ENCODE data around the gene ZNF581.

Gene ZNF581

GRCh38 chr19:55666343-55667005, 23.0 kb downstream of the ZNF581 start:
- DNase-seq (ENCODE audit: low spot score): no peak

GRCh38 chr19:55667006-55667381, 23.5 kb downstream of the ZNF581 start:
- no peak for DNase-seq (ENCODE audit: low spot score)

DNA sequence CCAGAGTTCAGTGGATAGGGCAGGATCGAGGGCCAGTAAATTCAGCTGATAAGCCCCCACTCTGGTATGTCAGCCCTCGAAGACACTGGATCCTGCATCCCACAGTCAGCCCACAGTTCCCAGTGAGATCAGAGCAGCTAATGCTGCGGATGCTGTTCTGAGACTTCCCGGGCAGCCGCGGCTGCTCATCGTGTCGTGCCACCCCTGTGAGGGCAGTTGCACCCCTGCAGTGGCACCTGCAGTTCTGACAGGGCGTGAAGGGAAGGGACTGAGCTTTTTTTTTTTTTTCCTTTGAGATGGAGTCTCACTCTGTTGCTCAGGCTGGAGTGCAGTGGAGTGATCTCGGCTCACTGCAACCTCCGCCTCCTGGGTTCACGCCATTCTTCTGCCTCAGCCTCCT, 24.1 kb downstream of the ZNF581 start:
- no peak for DNase-seq (ENCODE audit: low spot score)

GRCh38 chr19:55667958-55668357, 24.5 kb downstream of the ZNF581 start:
- DNase-seq (ENCODE audit: low spot score): peak; percentile 75

DNA sequence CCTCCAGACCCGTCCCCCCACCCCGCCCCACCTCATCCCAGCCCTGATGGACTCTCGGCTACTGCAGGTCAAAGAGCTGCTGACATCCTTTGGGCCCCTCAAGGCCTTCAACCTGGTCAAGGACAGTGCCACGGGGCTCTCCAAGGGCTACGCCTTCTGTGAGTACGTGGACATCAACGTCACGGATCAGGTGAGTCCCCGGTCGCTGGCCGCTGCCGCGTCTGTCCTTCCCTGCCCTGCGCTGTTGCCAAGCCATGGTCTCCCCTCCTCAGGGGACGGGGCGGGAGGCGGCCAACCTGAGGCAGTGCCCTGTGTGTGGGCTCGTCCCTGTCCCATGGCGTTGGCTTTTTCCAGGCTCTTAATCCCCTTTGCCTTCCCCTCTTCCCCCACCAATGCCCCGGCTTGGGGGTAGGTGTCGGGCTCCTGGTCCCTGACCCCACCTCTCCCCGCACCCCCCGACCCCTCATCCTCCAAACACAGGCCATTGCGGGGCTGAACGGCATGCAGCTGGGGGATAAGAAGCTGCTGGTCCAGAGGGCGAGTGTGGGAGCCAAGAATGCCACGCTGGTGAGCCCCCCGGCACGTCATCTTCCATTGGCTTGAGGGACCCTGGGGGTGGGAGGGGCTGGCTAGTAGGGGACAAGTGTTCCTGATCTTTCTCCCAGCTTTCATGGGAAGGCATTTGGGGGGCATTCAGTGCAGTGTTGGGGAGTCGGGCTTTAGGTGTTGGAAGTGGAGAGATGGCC, 25.3 kb downstream of the ZNF581 start:
- DNase-seq (ENCODE audit: low spot score): no peak

DNA sequence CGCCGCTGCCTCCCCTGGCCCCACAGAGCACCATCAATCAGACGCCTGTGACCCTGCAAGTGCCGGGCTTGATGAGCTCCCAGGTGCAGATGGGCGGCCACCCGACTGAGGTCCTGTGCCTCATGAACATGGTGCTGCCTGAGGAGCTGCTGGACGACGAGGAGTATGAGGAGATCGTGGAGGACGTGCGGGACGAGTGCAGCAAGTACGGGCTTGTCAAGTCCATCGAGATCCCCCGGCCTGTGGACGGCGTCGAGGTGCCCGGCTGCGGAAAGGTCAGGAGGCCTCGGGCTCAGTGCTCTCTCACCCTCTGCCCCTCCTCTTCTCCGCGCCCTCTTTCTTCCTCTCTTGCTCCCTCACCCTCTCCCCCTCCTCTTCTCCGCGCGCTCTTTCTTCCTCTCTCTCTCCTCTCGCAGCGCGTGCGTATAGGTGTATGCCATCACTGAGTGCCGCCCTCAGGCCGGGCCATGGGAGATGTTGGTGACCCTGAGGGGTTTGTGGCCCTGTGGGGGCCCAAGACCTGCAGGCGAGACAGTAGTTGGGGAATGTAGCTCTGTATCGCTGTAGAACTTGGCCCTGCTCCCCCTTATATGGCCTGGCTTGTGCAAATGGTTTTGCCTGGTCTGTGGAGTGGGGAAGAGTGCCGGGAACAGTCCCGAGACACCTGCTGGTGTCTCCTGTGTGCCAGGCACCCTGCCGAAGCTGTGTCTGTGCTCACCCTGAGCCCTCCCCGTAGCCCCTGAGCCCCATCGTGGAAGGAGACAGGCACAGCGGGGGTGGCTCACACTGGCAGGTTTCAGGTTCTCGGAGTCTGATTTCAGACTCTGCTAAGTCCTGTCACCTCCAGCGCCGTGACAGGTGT, 26.2 kb downstream of the ZNF581 start:
- no peak for DNase-seq (ENCODE audit: low spot score)

DNA sequence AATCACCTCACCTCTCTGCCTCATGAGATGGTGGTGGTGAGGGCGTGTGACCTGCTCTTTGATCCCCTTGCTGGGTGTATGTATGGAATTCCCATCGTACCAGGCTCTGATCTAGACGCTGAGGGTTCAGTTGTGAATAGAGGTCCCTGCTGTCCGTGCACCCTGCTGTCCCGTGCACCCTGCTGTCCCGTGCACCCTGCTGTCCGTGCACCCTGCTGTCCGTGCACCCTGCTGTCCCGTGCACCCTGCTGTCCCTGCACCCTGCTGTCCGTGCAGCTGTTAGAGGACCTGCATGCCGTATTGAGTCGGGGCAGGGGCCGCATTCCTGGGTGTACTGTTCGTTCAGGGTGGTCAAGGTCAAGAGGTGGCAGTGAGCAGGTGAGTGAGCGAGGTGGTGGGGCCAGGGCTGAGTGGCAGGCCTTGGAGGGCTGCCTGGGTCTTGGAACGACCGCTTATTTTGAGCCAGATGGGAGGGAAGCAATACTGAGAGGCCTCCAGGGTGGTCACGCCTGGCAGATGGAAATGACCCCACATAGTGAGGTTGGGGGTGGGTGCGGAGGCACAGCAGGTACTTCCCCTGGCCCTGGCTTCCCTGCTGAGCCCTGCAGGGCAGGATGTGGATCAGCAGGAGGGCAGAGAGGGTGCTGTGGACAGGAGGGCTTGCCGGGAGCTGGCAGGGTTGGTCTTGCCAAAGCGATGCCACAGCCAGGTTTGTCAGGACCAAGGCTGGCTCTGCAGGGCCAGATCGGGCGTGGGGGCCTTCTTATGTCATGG, 27.0 kb downstream of the ZNF581 start:
- DNase-seq (ENCODE audit: low spot score): no peak

DNA sequence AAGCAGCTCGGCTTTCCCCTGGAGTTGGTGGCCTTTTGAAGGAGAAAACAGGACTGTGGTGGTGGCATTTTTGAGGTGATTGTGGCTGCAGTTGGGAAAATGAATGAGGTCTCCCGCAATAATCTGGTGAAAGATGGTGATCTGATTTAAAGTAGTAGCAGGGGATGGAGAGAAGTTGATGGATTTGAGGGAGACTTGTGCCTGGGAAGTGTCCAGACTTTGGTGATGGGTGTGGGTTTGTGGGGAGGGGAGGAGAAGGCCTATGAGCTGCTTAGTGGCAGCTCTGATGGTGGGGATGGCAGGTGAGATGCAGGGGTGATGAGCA, 27.6 kb downstream of the ZNF581 start:
- no peak for DNase-seq (ENCODE audit: low spot score)

GRCh38 chr19:55672418-55672817, 29.0 kb downstream of the ZNF581 start:
- no peak for DNase-seq (ENCODE audit: low spot score)

DNA sequence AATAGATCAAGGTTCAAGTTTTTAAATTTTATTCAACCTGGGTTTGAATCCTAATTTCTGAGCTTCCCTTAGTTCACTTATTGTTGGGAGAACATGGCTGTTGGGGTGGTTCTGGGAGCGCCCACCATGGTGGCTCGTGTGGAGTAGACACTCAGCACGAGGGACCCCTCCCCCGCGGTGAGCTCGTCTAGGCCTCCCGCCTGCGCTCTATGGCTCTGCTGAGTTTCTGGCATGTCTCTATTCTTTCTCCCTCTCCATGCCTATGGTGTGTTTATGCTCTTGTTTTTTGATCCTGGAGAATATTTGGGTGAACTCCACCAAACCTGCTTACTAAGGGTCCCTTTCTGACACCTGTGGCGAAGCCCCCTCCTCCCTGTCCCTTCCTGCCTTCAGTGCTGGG, 30.0 kb downstream of the ZNF581 start:
- no peak for DNase-seq (ENCODE audit: low spot score)

DNA sequence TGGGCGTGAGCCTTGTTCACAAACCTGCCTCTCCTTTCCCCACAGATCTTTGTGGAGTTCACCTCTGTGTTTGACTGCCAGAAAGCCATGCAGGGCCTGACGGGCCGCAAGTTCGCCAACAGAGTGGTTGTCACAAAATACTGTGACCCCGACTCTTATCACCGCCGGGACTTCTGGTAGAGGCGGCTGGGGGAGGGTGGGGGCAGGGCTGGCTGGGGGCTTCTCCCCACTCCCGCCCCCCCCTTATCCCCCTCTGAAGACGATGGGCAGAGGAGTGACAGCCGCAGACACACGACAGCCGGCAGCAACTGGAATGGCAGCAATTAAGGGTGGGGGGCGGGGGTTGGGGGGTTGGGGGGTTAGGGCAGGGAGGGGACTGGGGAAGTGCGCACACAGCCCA, 30.4 kb downstream of the ZNF581 start:
- DNase-seq (ENCODE audit: low spot score): no peak

GRCh38 chr19:55674459-55674840, 31.0 kb downstream of the ZNF581 start:
- DNase-seq (ENCODE audit: low spot score): no peak

DNA sequence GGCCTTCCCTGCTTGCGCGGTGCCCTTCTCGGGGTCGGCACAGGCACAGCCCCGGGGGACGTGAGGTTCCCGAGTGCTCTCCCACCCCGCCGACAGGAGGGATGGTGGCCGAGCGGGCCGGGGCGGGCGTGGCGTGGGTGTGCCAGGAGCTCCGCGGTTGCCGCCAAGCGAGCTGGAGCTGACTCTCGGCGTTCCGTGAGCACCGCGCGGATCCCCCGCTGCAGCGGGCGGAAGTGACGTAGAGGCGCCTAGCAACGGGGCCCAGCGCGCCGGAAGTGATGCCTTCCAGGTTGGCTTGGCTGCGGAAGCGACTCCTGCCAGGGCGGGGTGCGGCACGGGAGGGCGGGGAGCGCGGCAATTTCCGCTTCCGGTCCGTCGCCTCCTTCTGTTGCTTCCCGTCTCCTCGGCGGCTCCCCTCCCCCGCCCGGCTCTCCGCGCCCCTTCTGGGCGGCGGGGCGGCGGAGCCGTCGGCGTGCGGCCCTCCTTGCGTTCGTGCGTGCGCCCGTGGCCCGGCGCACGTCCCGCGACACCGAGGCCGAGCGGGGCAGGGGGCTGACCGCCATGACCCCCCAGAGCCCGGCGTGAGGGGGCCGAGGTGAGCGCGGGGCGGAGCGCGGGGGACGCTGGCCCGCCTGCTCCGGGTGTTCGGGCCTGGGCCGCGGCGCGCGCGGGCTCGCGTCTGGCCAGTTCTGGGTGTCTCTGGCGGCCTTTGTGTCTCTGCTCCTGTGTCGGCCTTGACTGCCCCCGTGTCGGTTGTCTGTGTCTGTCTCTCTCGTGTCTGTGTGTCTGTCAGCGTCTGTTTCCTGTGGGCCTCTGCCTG, 31.6 kb downstream of the ZNF581 start, which contains the start of gene EPN1:
EPN1 (plus strand) TSS at position 386 of the 820 bp plus-strand sequence. CDS start 3,402 bp downstream, outside the sequence.
- DNase-seq (ENCODE audit: low spot score): peak; percentile 98

DNA sequence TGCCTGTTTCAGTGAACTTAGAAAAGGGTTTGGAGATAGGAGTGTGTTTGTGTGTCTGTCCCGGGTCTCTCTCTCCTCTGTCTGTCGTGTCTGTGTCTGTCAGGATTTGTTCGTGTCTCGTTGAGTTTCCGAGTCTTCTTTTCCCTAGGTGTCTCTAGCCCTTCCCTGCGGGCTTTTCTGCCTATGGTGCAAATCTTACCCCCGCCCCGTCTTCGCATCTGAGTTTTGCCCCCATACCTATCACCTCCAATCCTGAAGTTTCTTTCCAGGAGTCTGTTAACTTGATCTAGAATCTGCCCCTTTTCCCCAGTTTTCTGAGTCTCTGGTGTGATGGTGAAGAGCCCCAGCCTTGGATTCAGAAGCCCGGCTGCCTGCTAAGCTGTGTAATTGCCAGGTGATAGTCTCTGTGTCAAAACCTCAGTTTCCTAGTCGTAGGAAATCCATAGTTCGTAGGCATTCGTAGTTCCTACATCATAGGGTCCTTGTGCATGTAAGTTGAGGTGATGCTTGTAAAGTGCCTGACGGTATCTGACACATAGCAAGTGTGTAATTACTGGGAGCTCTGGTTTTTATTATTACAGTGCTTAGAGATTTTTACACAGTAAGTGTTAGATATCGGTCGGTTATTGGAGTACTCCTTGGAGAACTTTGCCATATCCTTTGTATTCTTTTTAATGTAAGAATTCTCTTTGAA, 32.4 kb downstream of the ZNF581 start:
- peak; percentile 33 for DNase-seq (ENCODE audit: low spot score)

DNA sequence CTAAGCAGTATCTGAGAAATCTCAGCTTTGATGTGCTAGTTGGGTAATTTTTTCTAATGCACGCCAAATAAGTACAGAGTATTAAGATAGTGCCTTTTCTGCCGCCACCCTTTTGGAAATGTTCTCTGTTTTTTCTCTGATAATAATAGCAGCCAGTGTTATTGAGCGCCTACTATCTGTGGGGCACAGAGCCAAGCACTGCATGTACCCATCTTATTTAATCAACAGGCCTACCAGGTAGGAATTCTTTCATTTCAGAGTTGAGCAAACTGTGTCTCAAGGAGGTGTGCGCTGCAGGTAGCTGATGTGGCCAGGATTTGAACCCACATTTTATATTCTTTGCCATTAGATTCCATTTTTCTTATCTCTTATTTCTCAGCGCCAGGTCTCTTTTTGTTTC, 32.9 kb downstream of the ZNF581 start:
- no peak for DNase-seq (ENCODE audit: low spot score)

GRCh38 chr19:55676889-55677505, 33.5 kb downstream of the ZNF581 start:
- no peak for DNase-seq (ENCODE audit: low spot score)

GRCh38 chr19:55677572-55678028, 34.2 kb downstream of the ZNF581 start:
- DNase-seq (ENCODE audit: low spot score): no peak

DNA sequence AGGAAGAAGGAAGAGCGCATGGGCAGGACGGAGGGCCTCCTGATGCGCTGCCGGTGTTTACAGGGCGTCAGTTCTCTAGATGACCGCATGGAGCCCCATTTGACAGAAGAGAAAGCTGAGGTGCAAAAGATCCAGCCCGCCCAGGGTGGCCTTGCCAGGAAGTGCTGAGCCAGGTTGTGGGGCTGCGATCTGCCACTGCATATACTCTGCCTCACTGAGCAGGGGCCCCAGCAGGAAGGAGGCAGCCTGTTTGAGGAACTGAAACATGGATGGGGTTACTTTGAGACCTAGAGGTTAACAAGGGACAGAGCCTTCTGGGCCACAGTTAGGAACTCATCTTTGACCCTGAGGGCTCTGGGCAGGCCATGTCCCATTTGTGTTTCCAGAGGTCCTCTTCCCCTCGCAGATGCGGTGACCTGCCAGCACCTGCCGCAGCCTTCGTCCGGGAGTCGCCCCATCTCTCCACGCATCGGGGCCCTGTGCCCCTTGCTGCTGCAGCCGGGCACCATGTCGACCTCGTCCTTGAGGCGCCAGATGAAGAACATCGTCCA, 34.7 kb downstream of the ZNF581 start:
- DNase-seq (ENCODE audit: low spot score): no peak

DNA sequence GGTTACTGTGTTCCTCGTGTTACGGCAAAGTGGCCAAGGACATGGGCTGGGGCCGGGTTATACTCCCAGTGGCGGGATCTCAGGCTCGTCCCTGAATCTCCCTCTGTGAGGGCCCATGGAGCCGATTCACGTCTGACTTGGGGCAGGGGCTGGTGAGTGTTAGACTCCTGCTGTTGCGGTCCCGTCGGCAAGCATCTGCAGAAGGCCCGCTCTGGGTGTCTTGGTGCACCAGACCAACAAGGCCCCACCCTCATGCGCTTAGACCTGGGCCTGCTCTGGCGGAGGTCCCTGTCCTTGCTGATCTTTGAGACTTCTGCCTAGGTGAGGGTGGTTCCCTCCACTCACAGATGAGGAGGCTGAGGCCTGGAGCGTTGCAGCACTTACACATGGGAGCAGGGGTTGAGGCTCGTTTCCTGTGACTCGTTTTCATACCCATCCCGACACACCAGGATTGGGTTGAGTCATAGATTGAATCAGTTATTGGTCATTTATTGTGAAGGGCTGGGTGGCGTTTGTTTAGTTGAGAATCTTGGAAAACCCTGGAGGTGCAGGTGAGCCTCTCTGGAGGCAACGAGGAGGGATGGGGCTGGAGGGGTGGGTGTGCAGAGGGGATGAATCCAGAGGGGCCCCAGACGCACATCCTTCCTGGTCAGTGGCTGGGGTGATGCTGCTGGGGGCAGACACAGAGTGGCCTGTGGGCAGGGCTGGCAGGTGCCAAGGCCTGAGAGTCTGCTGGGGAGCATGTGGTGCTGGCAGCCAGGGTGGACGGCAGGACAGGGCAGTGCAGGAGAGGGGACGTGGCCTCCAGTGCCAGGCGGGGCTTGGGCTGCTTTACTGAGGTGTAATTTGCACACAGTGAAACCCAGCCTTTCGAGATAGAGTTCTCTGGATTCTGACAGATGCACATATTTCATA, 36.2 kb downstream of the ZNF581 start:
- DNase-seq (ENCODE audit: low spot score): no peak

Measured in SW480 (cell line).